NCI-H2196 (cell line): ENCODE data around the gene HOXD4.

Experiments
- DNase-seq: peaks from one replicate; lab custom pipeline; 2025; ENCODE audit not compliant: unreplicated experiment; lab: John Stamatoyannopoulos, UW

HOXD4 gene

GRCh38 chr2:176139661-176140512, 11.5 kb upstream of the HOXD4 start:
- DNase-seq, result no peak

GRCh38 chr2:176140513-176141317, 10.6 kb upstream of the HOXD4 start:
- DNase-seq, result peak; percentile 71

GRCh38 chr2:176142281-176142680, 9.1 kb upstream of the HOXD4 start:
- DNase-seq, result no peak

- no peak for DNase-seq
These were observed 6.0 kb upstream of the HOXD4 start for GRCh38 chr2:176145085-176145969.

- no peak for DNase-seq
These were observed 5.2 kb upstream of the HOXD4 start for GRCh38 chr2:176146101-176146500.

GRCh38 chr2:176146645-176147044, 4.7 kb upstream of the HOXD4 start:
- no peak for DNase-seq

- no peak for DNase-seq
These were observed 4.0 kb upstream of the HOXD4 start for GRCh38 chr2:176147210-176147799.

- no peak for DNase-seq
These were observed 3.4 kb upstream of the HOXD4 start for GRCh38 chr2:176147800-176148496.

- DNase-seq, result no peak
These were observed 2.5 kb upstream of the HOXD4 start for GRCh38 chr2:176148751-176149421.

- DNase-seq, result no peak
These were observed 1.8 kb upstream of the HOXD4 start for GRCh38 chr2:176149481-176149938.

GRCh38 chr2:176149939-176150583, 1.3 kb upstream of the HOXD4 start:
- no peak for DNase-seq

- no peak for DNase-seq
These were observed 537 bp upstream of the HOXD4 start for GRCh38 chr2:176150584-176151441.

GRCh38 chr2:176152350-176153181, 1.2 kb downstream of the HOXD4 start:
- no peak for DNase-seq

GRCh38 chr2:176154576-176155252, 3.4 kb downstream of the HOXD4 start:
- no peak for DNase-seq

GRCh38 chr2:176155356-176156044, 4.2 kb downstream of the HOXD4 start:
- no peak for DNase-seq

- no peak for DNase-seq
These were observed 5.0 kb downstream of the HOXD4 start for GRCh38 chr2:176156301-176156806.
